GM18517 (cell line): ENCODE data around the gene ZNF124.
A peak's percentile ranks its signal among the peaks of the same experiment; 100 is the strongest.
"Not testable (repeated sequence)": the region's sequence is repeated elsewhere in the genome, so short reads cannot be mapped to it uniquely, and the experiment has no call there.

Source experiments
- ATAC-seq: cut with Tn5 transposase; IDR thresholded peaks from one replicate; pipeline ENCODE4 v1.9.1; 2021; ENCODE audit warnings: mild to moderate bottlenecking, moderate library complexity; ENCODE audit not compliant: unreplicated experiment

Gene ZNF124

DNA sequence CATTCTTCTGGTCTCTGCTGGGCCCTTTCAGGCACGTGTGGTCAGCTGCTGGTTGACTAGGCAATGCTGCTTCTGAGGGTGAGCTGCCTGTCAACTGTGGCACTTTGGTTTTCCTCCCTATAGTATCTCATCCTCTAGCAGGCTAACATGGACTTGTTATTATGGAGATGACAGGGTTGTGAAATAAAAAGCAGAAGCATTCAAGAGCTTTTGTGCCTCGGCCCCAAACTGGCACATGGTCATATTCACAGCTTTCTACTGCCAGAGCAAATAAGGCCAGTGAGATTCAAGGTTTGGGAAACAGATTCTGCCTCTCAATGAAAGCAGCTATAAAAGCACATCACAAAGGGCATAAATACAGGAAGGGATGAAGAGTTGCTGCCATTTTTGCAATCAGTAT lies 1.6 kb upstream of the ZNF124 start:
- ATAC-seq, result no peak

DNA sequence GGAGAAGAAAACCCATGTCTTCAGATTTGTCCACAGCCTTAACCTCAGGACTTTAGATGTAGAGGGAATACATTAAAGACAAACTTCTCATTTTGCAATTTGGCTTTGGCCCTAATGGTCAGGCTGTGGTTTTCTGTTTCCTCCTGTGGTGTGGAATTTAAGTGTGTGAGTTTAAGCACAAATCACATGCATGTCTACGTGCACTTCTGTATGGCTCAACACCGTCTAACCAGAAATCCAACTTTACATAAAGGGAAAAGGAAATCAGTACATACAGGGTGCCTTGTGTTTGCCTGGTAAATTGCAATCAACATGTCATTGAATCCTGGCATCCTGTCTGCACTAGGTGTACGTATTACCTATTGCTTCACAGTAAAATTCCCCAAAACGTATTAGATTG lies 1.2 kb upstream of the ZNF124 start:
- ATAC-seq, result no peak

DNA sequence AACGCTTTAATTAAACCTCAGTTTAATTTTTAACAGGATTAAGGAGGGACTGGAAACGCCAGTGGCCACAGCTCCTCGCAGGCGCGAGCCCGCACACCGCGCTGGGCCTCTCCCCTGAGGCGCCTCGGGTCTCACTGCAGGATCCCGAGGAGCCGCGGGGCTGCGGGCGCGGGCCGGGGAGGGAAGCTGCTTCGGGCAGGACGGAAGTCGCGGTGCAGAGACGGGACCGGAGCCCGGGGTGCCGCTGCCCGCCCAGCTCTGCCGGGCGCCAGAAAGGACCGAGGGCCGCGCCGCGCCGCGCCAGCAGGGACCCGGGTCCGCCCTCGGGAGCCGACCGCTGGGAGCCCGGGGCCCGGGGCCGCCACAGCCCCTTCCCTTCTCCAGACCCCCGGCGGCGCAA lies 377 bp downstream of the ZNF124 start:
- ATAC-seq, result peak; percentile 35

DNA sequence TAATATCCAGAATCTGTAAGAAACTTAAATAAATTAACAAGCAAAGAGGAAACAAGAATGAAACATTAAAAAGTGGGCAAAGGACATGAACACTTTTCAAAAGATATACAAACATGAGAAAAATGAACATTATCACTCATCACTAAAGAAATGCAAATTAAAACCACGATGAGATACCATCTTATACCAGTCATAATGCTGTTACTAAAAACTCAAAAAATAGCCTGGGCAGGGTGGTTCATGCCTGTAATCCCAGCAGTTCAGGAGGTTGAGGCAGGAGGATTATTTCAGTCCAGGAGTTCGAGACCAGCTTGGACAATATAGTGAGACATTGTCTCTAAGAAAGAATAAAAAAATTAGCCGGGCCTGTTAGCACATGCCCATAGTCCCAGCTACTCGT lies 6.1 kb downstream of the ZNF124 start:
- no peak for ATAC-seq

GRCh38 chr1:247164694-247165093 lies 7.1 kb downstream of the ZNF124 start:
- ATAC-seq, result no peak

GRCh38 chr1:247156787-247157232 lies 15.0 kb downstream of the ZNF124 start:
- ATAC-seq, result no peak

DNA sequence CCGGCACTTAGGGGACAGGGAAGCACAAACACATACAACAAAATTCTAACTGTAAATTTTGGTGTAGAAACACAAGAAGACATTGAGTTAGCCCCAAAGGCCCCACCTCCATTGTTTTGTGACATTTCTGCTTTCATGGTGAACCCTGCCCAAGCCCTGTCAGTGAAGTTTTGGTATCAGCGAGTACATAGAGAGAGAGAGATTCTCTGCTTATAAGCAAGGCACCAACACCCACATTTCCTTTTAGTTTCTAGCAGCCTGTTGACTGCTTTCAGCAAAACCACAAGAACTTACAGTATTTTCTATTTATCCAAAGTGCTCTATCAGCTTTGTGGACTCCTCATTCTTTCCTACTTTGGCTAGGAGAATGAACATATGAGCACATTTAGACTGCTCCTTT lies 24.0 kb downstream of the ZNF124 start:
- ATAC-seq, result no peak

DNA sequence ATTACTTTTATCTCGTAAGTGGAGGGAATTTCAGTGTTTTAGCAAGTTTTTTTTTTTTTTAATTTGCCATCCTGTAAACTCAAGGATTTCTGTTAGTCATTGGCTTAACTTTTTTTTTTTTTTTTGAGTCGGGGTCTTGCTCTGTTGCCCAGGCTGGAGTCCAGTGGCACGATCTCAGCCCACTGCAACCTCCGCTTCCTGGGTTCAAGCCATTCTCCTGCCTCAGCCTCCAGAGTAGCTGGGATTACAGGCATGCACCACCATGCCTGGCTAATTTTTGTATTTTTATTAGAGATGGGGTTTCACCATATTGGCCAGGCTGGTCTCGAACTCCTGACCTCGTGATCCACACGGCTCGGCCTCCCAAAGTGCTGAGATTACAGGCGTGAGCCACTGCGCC lies 24.7 kb downstream of the ZNF124 start:
- not testable (repeated sequence) for ATAC-seq

- ATAC-seq, result no peak
Measured at GRCh38 chr1:247146671-247147070, 25.1 kb downstream of the ZNF124 start.

DNA sequence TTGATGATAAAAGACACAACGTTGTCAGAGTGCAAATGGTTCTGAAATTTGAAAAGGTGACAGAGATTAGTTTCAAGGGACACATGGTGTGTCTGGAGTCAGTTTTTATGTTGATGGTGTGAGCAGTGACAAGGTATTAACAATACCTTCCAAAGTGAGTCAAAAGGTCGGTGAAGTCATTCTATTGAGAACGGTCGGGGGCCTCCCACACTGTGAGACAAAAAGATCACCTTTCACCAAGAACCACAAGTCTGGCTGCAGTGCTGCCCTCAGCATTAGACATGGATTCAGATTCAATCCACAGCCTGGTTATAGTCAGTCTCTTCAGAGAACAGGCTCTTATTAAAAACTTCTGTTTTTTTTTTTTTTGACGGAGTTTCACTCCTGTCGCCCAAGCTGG lies 26.5 kb downstream of the ZNF124 start:
- ATAC-seq, result no peak

DNA sequence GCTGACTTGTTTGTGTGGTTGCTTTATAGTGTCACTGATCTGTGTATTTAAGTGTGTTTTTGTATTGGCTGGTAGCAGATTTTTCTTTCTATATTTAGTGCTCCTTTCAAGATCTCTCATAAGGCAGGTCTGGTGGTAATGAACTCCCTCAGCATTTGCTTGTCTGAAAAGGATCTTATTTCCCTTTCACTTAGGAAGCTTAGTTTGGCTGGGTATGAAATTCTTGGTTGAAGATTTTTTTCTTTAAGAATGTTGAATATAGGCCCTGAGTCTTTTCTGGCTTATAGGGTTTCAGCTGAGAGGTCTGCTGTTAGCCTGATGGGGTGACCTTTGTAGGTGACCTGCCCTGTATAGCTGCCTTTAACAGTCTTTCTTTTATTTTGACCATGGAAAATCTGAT lies 32.3 kb downstream of the ZNF124 start:
- not testable (repeated sequence) for ATAC-seq

DNA sequence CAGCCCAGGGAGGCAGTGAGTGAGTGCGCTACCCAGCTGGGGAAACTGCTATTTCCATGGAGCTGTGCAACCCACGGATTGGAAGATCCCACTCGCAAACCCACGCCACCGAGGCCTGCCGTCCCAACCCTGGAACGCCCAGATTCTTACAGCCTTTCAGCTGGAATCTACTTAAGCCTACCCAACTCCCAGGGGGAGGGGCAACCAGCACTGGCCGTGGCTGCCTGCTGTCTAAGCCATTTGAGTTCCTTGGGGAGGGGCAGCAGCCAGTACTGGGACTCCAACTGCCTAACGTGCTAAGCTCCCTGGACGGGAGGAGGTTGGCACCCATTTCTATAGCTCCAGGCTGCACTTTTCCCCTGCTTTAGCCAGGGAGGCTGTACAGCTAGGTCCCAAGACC lies 40.6 kb downstream of the ZNF124 start:
- ATAC-seq, result no peak

- ATAC-seq, result not testable (repeated sequence)
Measured at GRCh38 chr1:247127519-247128282, 44.1 kb downstream of the ZNF124 start.

- peak; percentile 45 for ATAC-seq
Measured at GRCh38 chr1:247126601-247127000, 45.2 kb downstream of the ZNF124 start.

DNA sequence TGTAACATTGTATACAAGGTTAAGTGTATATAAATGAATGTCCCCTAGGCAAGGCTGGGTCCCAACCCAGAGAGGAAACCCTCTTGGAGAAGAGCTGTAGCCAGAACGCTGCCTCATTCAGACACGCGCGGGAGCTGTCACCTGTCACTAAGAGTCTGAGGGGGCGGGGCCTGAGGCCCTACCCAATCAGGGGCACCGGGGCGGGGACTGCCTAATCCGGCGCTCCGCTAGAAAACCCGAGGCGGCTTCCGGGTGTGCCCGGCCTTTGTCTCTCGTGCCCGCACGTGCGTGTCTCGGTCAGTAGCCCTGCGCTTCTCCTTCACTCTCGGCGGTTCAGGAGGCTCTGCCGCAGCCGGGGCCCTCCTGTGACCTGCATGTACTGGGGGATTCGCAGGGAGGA lies 45.7 kb downstream of the ZNF124 start:
- ATAC-seq, result peak; percentile 99

DNA sequence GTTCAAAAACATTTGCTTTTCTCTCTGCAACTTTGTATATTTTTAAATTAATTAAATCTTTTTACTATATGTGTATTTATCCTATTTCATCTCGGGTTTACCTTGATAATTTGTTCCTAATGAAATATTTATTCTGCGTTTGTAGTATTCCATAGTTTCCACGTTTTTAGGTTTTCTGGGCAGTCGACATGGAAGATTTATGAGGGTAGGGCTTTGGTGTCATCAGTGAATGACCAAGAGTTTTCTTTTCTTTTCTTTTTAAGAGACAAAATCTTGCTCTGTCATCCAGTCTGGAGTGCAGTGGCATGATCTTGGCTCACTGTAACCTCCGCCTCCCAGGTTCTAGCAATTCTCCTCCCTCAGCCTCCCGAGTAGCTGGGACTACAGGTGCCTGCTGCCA lies 50.4 kb downstream of the ZNF124 start:
- ATAC-seq, result no peak

DNA sequence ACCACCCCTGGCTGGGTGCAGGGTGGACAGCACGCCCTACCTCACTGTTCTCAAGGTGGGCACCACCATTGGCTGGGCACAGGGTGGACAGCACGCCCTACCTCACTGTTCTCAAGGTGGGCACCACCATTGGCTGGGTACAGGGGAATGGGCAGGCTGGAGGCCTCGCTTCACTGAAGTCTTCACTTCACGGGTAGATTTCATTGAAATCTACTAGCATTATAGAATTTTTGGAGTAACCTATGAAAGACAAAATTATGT lies 51.5 kb downstream of the ZNF124 start:
- ATAC-seq, result not testable (repeated sequence)

- ATAC-seq, result no peak
Measured at GRCh38 chr1:247119600-247120407, 52.0 kb downstream of the ZNF124 start.

- ATAC-seq, result no peak
Measured at GRCh38 chr1:247118946-247119446, 52.8 kb downstream of the ZNF124 start.

DNA sequence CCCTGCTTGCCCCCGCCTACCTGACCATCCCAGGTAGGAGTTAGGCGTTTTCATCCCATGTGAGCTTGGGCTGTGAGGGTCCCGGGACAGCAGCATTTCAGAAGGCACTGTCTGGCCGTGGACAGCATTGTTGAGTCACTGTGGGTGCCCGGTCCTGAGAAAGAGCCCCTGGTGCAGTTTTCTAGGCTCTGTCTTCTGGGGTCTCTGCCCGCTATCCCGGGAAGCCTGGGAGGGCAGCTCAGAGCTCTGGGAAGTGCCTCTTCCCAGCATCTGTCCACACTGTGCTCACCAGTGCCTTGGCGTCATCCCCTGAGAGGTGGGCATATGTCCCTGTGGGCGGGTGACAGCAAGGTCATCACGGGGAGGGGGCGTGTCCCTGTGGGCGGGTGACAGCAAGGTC lies 56.3 kb downstream of the ZNF124 start:
- no peak for ATAC-seq

GRCh38 chr1:247115141-247115510 lies 56.7 kb downstream of the ZNF124 start:
- ATAC-seq, result no peak
